Endodermal cell (in vitro differentiated cells): ENCODE data around the gene SLAMF6. TPM values are rescaled to one million over a fixed set of nuclear protein-coding genes. Genes with fewer than 3 reads are reported as not detected.

Experiments used
- DNase-seq: peaks from one replicate; pipeline ENCODE4 v3.0.0-alpha.2; 2017
- H3K27ac ChIP-seq: 2 replicates; pipeline ENCODE4 v1.5.1; 2013; ENCODE audit warnings: mild to moderate bottlenecking, low read depth, low read length, moderate library complexity
- H3K27me3 ChIP-seq: 2 replicates; pipeline ENCODE4 v1.6.1; 2013; ENCODE audit warnings: mild to moderate bottlenecking, low read length, moderate library complexity; ENCODE audit not compliant: insufficient read depth, control insufficient read depth, poor library complexity, severe bottlenecking
- H3K36me3 ChIP-seq: 2 replicates; pipeline ENCODE4 v1.7.0; 2013; ENCODE audit warnings: mild to moderate bottlenecking, low read length, moderate library complexity; ENCODE audit not compliant: control insufficient read depth, insufficient read depth
- H3K4me1 ChIP-seq: one replicate; pipeline ENCODE4 v1.7.0; 2013; ENCODE audit warnings: low read length; ENCODE audit not compliant: control insufficient read depth, insufficient read depth
- H3K4me3 ChIP-seq: 2 replicates; pipeline ENCODE4 v1.5.1; 2013; ENCODE audit warnings: mild to moderate bottlenecking, low read length, moderate library complexity
- H3K9ac ChIP-seq: 2 replicates; pipeline ENCODE4 v1.6.1; 2013; ENCODE audit warnings: mild to moderate bottlenecking, low read length, moderate library complexity; ENCODE audit not compliant: poor library complexity, severe bottlenecking; ENCODE audit errors: extremely low read depth
- H3K9me3 ChIP-seq: 2 replicates; pipeline ENCODE4 v1.6.1; 2013; ENCODE audit warnings: mild to moderate bottlenecking, low read length, moderate library complexity; ENCODE audit not compliant: control insufficient read depth
- H3K27ac Mint-ChIP-seq: 2 replicates; pipeline ENCODE4 v1.8.0; 2020; ENCODE audit warnings: mixed read lengths
- H3K27me3 Mint-ChIP-seq: 2 replicates; pipeline ENCODE4 v1.8.0; 2021; ENCODE audit warnings: mild to moderate bottlenecking, mixed read lengths; ENCODE audit not compliant: insufficient read depth
- H3K36me3 Mint-ChIP-seq: 2 replicates; pipeline ENCODE4 v1.8.0; 2020; ENCODE audit warnings: low read depth, mixed read lengths
- H3K4me1 Mint-ChIP-seq: 2 replicates; pipeline ENCODE4 v1.8.0; 2020; ENCODE audit warnings: mixed read lengths
- H3K4me3 Mint-ChIP-seq: 2 replicates; pipeline ENCODE4 v1.8.0; 2020; ENCODE audit warnings: mild to moderate bottlenecking, moderate library complexity, mixed read lengths
- H3K9me3 Mint-ChIP-seq: 2 replicates; pipeline ENCODE4 v1.8.0; 2020; ENCODE audit warnings: mild to moderate bottlenecking, mixed read lengths
- CTCF ChIP-seq: fragments of 200-600 bp; sonication (generic); conservative IDR thresholded peaks from 2 replicates; pipeline ENCODE4 v1.5.0; 2021; ENCODE audit warnings: antibody characterized with exemption, mild to moderate bottlenecking
- WGBS, 2 experiments: methylation state at CpG; one replicate each; pipeline versions ENCODE4 v1.1.5 to v1.1.7; 2013; ENCODE audit warnings: missing lambda C conversion rate in 2 of 2, mixed read lengths in 1 of 2; ENCODE audit not compliant: insufficient coverage in 1 of 2, insufficient read length in 1 of 2; 5-methylcytosine and 5-hydroxymethylcytosine counted together
- total RNA-seq, 2 donors: library from RNA; stranded (reverse); fragmentation: NEBNext Ultra II Directional in 1 of 2; extraction: Animal tissue kit (Norgen Biotek cat#: 25700) in 1 of 2; gene quantifications; 2 replicates in 1 of 2; 3 replicates in 1 of 2; pipeline ENCODE4 v1.2.1, GENCODE V29; 2021

SLAMF6 gene
- total RNA-seq, 2 donors from 2014 or later, result not detected

- TF ChIP-seq CTCF, result no peak
- no peaks in the 10 kb centered on the region for H3K27me3 ChIP-seq
- 78 to 92% methylated on average over 1 to 3 of the region's 3 CpGs for WGBS, 2 experiments
- no peaks in the 10 kb centered on the region for H3K4me1 ChIP-seq
- no peak overlapping the region for H3K9ac ChIP-seq
- DNase-seq, result no peak
- H3K27ac ChIP-seq, result no peak overlapping the region
- H3K4me3 Mint-ChIP-seq, result no peak overlapping the region
- no peaks in the 10 kb centered on the region for H3K36me3 ChIP-seq
- H3K27me3 Mint-ChIP-seq, result no peaks in the 10 kb centered on the region
- no peak overlapping the region for H3K27ac Mint-ChIP-seq
- peaks cover 8% of the 10 kb centered on the region for H3K4me1 Mint-ChIP-seq
- no peaks in the 10 kb centered on the region for H3K9me3 ChIP-seq
- no peaks in the 10 kb centered on the region for H3K9me3 Mint-ChIP-seq
- H3K36me3 Mint-ChIP-seq, result no peaks in the 10 kb centered on the region
- no peak overlapping the region for H3K4me3 ChIP-seq
Measured at GRCh38 chr1:160548183-160548582, 25.1 kb upstream of the SLAMF6 start.

- Histone ChIP-seq H3K4me3 (no peak overlapping the region), H3K9ac (no peak overlapping the region), H3K27me3 (no peaks in the 10 kb centered on the region), H3K9me3 (no peaks in the 10 kb centered on the region), H3K4me1 (no peaks in the 10 kb centered on the region), H3K36me3 (no peaks in the 10 kb centered on the region), H3K27ac (no peak overlapping the region)
- WGBS, 2 experiments, result 94 to 100% methylated on average over 4 of the region's 4 CpGs
- no peak for DNase-seq
- H3K27me3 Mint-ChIP-seq, result no peaks in the 10 kb centered on the region
- H3K36me3 Mint-ChIP-seq, result no peaks in the 10 kb centered on the region
- no peaks in the 10 kb centered on the region for H3K9me3 Mint-ChIP-seq
- no peak for TF ChIP-seq CTCF
- H3K4me3 Mint-ChIP-seq, result no peak overlapping the region
- H3K27ac Mint-ChIP-seq, result no peak overlapping the region
- peaks cover 8% of the 10 kb centered on the region for H3K4me1 Mint-ChIP-seq
Measured at GRCh38 chr1:160547422-160547821, 24.4 kb upstream of the SLAMF6 start.

DNA sequence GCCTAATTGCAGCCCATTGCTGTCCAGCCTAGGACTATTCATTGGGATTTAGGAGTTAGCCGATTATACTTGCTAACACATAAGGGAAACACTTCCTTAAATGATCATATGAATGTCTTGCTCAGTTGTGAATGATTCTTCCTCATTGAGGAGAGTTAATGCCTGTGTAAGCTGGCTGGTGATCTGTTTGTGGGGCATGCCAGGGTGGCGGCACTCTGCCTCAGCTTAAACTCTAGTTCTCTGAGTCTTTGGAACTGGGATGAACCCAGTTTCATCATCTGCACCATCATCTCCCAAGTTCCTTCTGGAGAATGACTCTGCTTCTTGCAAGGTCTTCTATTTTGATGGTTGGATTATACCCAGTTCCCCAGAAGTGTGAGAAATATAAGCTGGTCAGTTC, 23.9 kb upstream of the SLAMF6 start:
- 97% methylated on average over 2 of the region's 2 CpGs; no CpG with 5 or more reads in 1 of the 2 experiments for WGBS, 2 experiments
- TF ChIP-seq CTCF, result no peak
- Mint-ChIP-seq H3K4me3 (no peak overlapping the region), H3K36me3 (no peaks in the 10 kb centered on the region), H3K4me1 (peaks cover 8% of the 10 kb centered on the region), H3K27ac (no peak overlapping the region), H3K9me3 (no peaks in the 10 kb centered on the region), H3K27me3 (no peaks in the 10 kb centered on the region)
- no peaks in the 10 kb centered on the region for H3K36me3 ChIP-seq
- no peaks in the 10 kb centered on the region for H3K4me1 ChIP-seq
- no peak overlapping the region for H3K9ac ChIP-seq
- H3K27me3 ChIP-seq, result no peaks in the 10 kb centered on the region
- no peak overlapping the region for H3K4me3 ChIP-seq
- no peak for DNase-seq
- H3K9me3 ChIP-seq, result no peaks in the 10 kb centered on the region
- no peak overlapping the region for H3K27ac ChIP-seq
